Breast epithelium (tissue), 4 donors: Measurements from ENCODE around the gene KCNIP1. TPM values are rescaled to one million over a fixed set of nuclear protein-coding genes. Genes with fewer than 3 reads are reported as not detected.

Source experiments
- DNase-seq, 2 donors: peaks; one replicate each; pipeline ENCODE4 v3.0.0-alpha.2; 2019; ENCODE audit warnings: low spot score in 2 of 2
- H3K27ac ChIP-seq, 2 donors: fragments of 200-600 bp; sonication (generic) in 1 of 2; one replicate each; pipeline ENCODE4 v1.5.1; 2016 to 2019; ENCODE audit warnings: mild to moderate bottlenecking in 1 of 2
- H3K27me3 ChIP-seq, 2 donors: fragments of 200-600 bp; sonication (generic) in 1 of 2; one replicate each; pipeline versions ENCODE4 v1.5.1 to v1.6.0; 2017 to 2019; ENCODE audit warnings: control low read depth in 1 of 2, mild to moderate bottlenecking in 1 of 2
- H3K36me3 ChIP-seq: fragments of 200-600 bp; one replicate; pipeline ENCODE4 v1.5.1; 2019
- H3K4me1 ChIP-seq, 2 donors: fragments of 200-600 bp; sonication (generic); one replicate each; pipeline ENCODE4 v1.5.1; 2016 to 2019; ENCODE audit warnings: control low read depth in 1 of 2
- H3K4me3 ChIP-seq, 3 donors: fragments of 200-600 bp; sonication (generic); 1 replicate in 2 of 3; 2 replicates in 1 of 3; pipeline ENCODE4 v1.5.1; 2016 to 2019; ENCODE audit warnings: mild to moderate bottlenecking in 3 of 3, moderate library complexity in 2 of 3
- H3K9me3 ChIP-seq, 2 donors: fragments of 200-600 bp; sonication (generic) in 1 of 2; one replicate each; pipeline ENCODE4 v1.5.1; 2016 to 2019; ENCODE audit warnings: control low read depth in 1 of 2
- CTCF ChIP-seq, 3 donors: fragments of 450-650 bp; IDR thresholded peaks; one replicate each; pipeline ENCODE4 v1.5.1; 2016 to 2017; ENCODE audit warnings: antibody characterized with exemption in 3 of 3, mild to moderate bottlenecking in 3 of 3, moderate library complexity in 3 of 3
- POLR2A ChIP-seq: fragments of 450-650 bp; IDR thresholded peaks from one replicate; pipeline ENCODE4 v1.6.1; 2016; ENCODE audit warnings: antibody characterized with exemption, mild to moderate bottlenecking, moderate library complexity
- POLR2AphosphoS5 ChIP-seq, 3 donors: sonication (generic); formaldehyde crosslinking; IDR thresholded peaks; one replicate each; pipeline ENCODE4 v1.6.1; 2017; ENCODE audit warnings: antibody characterized with exemption in 3 of 3
- intact Hi-C: fragments of 100-400 bp; cut with DNase I; formaldehyde crosslinking; loops from one replicate; pipeline ENCODE4 v1.15.1; 2023; ENCODE audit warnings: low total_unique reads
- total RNA-seq, 3 donors: library from RNA; depleted of rRNA; stranded (reverse); fragments of >200 nt; gene quantifications; one replicate each; pipeline ENCODE4 v1.1.0, GENCODE V29; 2016

KCNIP1 gene
- total RNA-seq, 3 donors from 2014 or later = 1.0 to 1.6 TPM; not detected in 1

GRCh38 chr5:170471551-170472178, 32.2 kb upstream of the KCNIP1 start:
- intact Hi-C loops = no loop called here
- DNase-seq = no peak
- no peak overlapping the region for H3K27ac ChIP-seq
- H3K4me1 ChIP-seq = no peaks in the 10 kb centered on the region
- H3K36me3 ChIP-seq = no peaks in the 10 kb centered on the region
- H3K4me3 ChIP-seq = no peak overlapping the region
- TF ChIP-seq POLR2AphosphoS5 (IDR thresholded peaks at IDR 0.05) = no peak
- TF ChIP-seq CTCF (IDR thresholded peaks at IDR 0.05) = no peak
- TF ChIP-seq POLR2A = no peak
- no peaks in the 10 kb centered on the region for H3K27me3 ChIP-seq
- H3K9me3 ChIP-seq = peaks cover 0 to 3% of the 10 kb centered on the region in 2 donors

- H3K9me3 ChIP-seq = peaks cover 0 to 3% of the 10 kb centered on the region in 2 donors
- no peak overlapping the region for H3K27ac ChIP-seq
- H3K4me1 ChIP-seq = no peaks in the 10 kb centered on the region
- no peaks in the 10 kb centered on the region for H3K27me3 ChIP-seq
- intact Hi-C loops = no loop called here
- no peak for DNase-seq
- no peak overlapping the region for H3K4me3 ChIP-seq
- no peak for TF ChIP-seq POLR2AphosphoS5 (IDR thresholded peaks at IDR 0.05)
- TF ChIP-seq POLR2A = no peak
- TF ChIP-seq CTCF (IDR thresholded peaks at IDR 0.05) = no peak
- H3K36me3 ChIP-seq = no peaks in the 10 kb centered on the region
These were observed 30.2 kb upstream of the KCNIP1 start for GRCh38 chr5:170473642-170474041.

GRCh38 chr5:170474489-170475274, 29.1 kb upstream of the KCNIP1 start:
- Histone ChIP-seq H3K27ac (no peak overlapping the region), H3K9me3 (peaks cover 0 to 3% of the 10 kb centered on the region in 2 donors), H3K4me1 (no peaks in the 10 kb centered on the region), H3K27me3 (no peaks in the 10 kb centered on the region), H3K36me3 (no peaks in the 10 kb centered on the region), H3K4me3 (no peak overlapping the region)
- intact Hi-C loops = loop anchor here (5.0 kb wide), 1 partner anchor 1222 kb away; no protein-coding TSS in a partner anchor
- TF ChIP-seq POLR2A (no peak), CTCF (IDR thresholded peaks at IDR 0.05) (no peak), POLR2AphosphoS5 (IDR thresholded peaks at IDR 0.05) (no peak)
- no peak for DNase-seq

- DNase-seq = no peak
- no peak overlapping the region for H3K4me3 ChIP-seq
- H3K27me3 ChIP-seq = no peaks in the 10 kb centered on the region
- intact Hi-C loops = loop anchor here (5.0 kb wide), 1 partner anchor 1223 kb away; no protein-coding TSS in a partner anchor
- H3K36me3 ChIP-seq = no peaks in the 10 kb centered on the region
- no peak overlapping the region for H3K27ac ChIP-seq
- TF ChIP-seq POLR2A = no peak
- no peak for TF ChIP-seq CTCF (IDR thresholded peaks at IDR 0.05)
- no peak for TF ChIP-seq POLR2AphosphoS5 (IDR thresholded peaks at IDR 0.05)
- no peaks in the 10 kb centered on the region for H3K4me1 ChIP-seq
- H3K9me3 ChIP-seq = peaks cover 0 to 3% of the 10 kb centered on the region in 2 donors
These were observed 28.4 kb upstream of the KCNIP1 start for GRCh38 chr5:170475294-170476000.
